Neural cell (in vitro differentiated cells): ENCODE measurements around the gene ARHGEF11.

Experiments
- CTCF ChIP-seq: fragments of 450-650 bp; IDR thresholded peaks from 2 replicates; pipeline ENCODE4 v1.5.1; 2014; ENCODE audit warnings: antibody characterized with exemption, mild to moderate bottlenecking, moderate library complexity; ENCODE audit not compliant: poor library complexity, severe bottlenecking
- EP300 ChIP-seq: fragments of 450-650 bp; conservative IDR thresholded peaks from 2 replicates; pipeline ENCODE4 v1.6.1; 2014; ENCODE audit warnings: antibody characterized with exemption, mild to moderate bottlenecking, moderate library complexity; ENCODE audit not compliant: poor library complexity, severe bottlenecking
- TAF1 ChIP-seq: IDR thresholded peaks from 2 replicates; pipeline ENCODE4 v1.6.1; 2012; ENCODE audit warnings: low read depth

- no peak for TF ChIP-seq CTCF
- TF ChIP-seq TAF1, result no peak
- no peak for TF ChIP-seq EP300
These were observed 131.1 kb downstream of the ARHGEF11 start for GRCh38 chr1:156914440-156914856.
